ENCODE measurements around the gene LRBA. TPM values are rescaled to one million over a fixed set of nuclear protein-coding genes. Genes with fewer than 3 reads are reported as not detected.

The LRBA gene
- total and polyA plus RNA-seq, 2 of the 4 experiments (the other 2 are of a cell fraction): 10.2 to 51.6 TPM

DNA sequence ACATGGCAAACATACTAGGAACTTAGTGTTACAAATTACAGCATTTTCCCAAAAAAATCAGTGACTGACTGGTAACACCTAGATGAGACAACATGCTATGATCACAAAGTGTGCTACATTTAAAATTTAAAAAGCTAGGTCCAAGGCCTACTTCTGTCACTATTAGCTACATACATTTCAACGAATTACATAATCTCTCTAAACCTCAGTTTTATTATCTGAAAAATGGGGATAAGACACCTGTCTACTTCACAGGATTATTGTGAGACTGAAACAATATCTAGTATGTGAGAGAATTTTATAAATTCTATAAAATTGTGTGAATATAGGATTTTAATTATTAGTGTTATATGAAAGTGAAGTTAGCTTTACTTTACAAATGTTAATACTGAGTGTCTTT is 708.4 kb downstream of the LRBA start:
- Histone ChIP-seq H3K9me1 (ENCODE audit: insufficient read depth, low read length) (peaks cover 5% of the 10 kb centered on the region), H3K9ac (ENCODE audit: low read depth, low read length) (no peak overlapping the region), H2BK5ac (ENCODE audit: low read depth, low read length, poor library complexity, severe bottlenecking) (peak overlapping the region; percentile 78), H3K79me1 (ENCODE audit: low read depth in 1 of 2, low read length in 2 of 2) (peaks cover 0 to 3% of the 10 kb centered on the region in 2 experiments; a peak in 1 of 4 replicates), H3K4ac (ENCODE audit: low read depth, low read length) (peak overlapping the region; percentile 58; the same call in 1 of the 2 replicates), H2BK120ac (ENCODE audit: low read depth, low read length) (peak overlapping the region; percentile 82), H4K5ac (ENCODE audit: low read depth, low read length) (no peak overlapping the region), H3K36me3 (ENCODE audit: control insufficient read depth, insufficient read depth, low read length) (no peaks in the 10 kb centered on the region), H3K4me1 (ENCODE audit: control insufficient read depth, insufficient read depth, low read length) (peaks cover 6% of the 10 kb centered on the region), H3K56ac (ENCODE audit: extremely low read depth, insufficient read depth, low read length) (no peak overlapping the region), H3K27me3 (ENCODE audit: control insufficient read depth, insufficient read depth, low read length) (no peaks in the 10 kb centered on the region), H4K20me1 (ENCODE audit: insufficient read depth, low read length) (no peaks in the 10 kb centered on the region), H2AK9ac (replicated peaks; ENCODE audit: low read depth, low read length, poor library complexity) (no peak overlapping the region), H3K18ac (ENCODE audit: low read depth, low read length) (peak overlapping the region; percentile 39; the same call in 1 of the 2 replicates), H3K4me2 (ENCODE audit: low read depth, low read length) (no peak overlapping the region), H2BK20ac (ENCODE audit: low read depth, low read length) (peak overlapping the region; percentile 75; the same call in 1 of the 2 replicates), H2AFZ (replicated peaks; ENCODE audit: low read length, poor library complexity) (no peak overlapping the region), H3K4me3 (ENCODE audit: insufficient read depth, low read depth, low read length) (no peak overlapping the region), H4K8ac (ENCODE audit: low read depth in 2 of 2, low read length in 2 of 2) (peak overlapping the region in 1 of 2 experiments; percentile 68; a peak in 2 of 4 replicates), H3K9me3 (ENCODE audit: control insufficient read depth, insufficient read depth, low read length) (no peaks in the 10 kb centered on the region), H2AK5ac (ENCODE audit: low read depth, low read length) (no peak overlapping the region), H3K23ac (ENCODE audit: low read depth, low read length) (no peak overlapping the region), H4K91ac (ENCODE audit: insufficient read depth, low read depth, low read length) (no peak overlapping the region; the same call in 1 of the 2 replicates), H3K14ac (replicated peaks; ENCODE audit: low read depth, low read length) (no peak overlapping the region; the same call in 1 of the 2 replicates), H2BK15ac (ENCODE audit: low read depth, low read length) (no peak overlapping the region; the same call in 2 of the 3 replicates), H3K27ac (ENCODE audit: insufficient read depth, low read length) (no peak overlapping the region)
- no peak for ATAC-seq (ENCODE audit: low read depth)
- dilution Hi-C loops (cut with HindIII; ENCODE audit: low sequenced_read_pairs, unreplicated experiment) (no loop called here), intact Hi-C loops (cut with micrococcal nuclease) (no loop called here), in situ Hi-C loops (cut with MboI; ENCODE audit: low sequenced_read_pairs) (no loop called here)
- BruUV-seq (replicated peaks): no TSS peak
- TF ChIP-seq CHD1 (IDR thresholded peaks at IDR 0.05; ENCODE audit: low read depth, low read length): no peak
- no peak for TF ChIP-seq POLR2A (IDR thresholded peaks at IDR 0.05; ENCODE audit: low read depth, low read length)
- no peak for TF ChIP-seq BHLHE40 (IDR thresholded peaks at IDR 0.05; ENCODE audit: low read depth, low read length)
- no peak for TF ChIP-seq RFX5 (IDR thresholded peaks at IDR 0.05; ENCODE audit: low read depth, low read length)
- TF ChIP-seq, protein P1, sequence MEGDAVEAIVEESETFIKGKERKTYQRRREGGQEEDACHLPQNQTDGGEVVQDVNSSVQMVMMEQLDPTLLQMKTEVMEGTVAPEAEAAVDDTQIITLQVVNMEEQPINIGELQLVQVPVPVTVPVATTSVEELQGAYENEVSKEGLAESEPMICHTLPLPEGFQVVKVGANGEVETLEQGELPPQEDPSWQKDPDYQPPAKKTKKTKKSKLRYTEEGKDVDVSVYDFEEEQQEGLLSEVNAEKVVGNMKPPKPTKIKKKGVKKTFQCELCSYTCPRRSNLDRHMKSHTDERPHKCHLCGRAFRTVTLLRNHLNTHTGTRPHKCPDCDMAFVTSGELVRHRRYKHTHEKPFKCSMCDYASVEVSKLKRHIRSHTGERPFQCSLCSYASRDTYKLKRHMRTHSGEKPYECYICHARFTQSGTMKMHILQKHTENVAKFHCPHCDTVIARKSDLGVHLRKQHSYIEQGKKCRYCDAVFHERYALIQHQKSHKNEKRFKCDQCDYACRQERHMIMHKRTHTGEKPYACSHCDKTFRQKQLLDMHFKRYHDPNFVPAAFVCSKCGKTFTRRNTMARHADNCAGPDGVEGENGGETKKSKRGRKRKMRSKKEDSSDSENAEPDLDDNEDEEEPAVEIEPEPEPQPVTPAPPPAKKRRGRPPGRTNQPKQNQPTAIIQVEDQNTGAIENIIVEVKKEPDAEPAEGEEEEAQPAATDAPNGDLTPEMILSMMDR (conservative IDR thresholded peaks at IDR 0.05; ENCODE audit: low read depth, low read length): no peak
- no peak for TF ChIP-seq CEBPB (IDR thresholded peaks at IDR 0.05; ENCODE audit: low read depth, low read length)
- no CpG with 5 or more reads among the region's 1 CpG for WGBS, 2 experiments (ENCODE audit: extremely low coverage in 2 of 2, insufficient read length in 1 of 2)
- ChIA-PET CTCF (interaction anchor here (1.0 kb wide), 1 partner anchor 23 kb away, joined by 3 read pairs; no protein-coding TSS in a partner anchor), POLR2A (ENCODE audit: unreplicated experiment) (interaction anchor here (0.7 kb wide), 1 partner anchor 30 kb away, joined by 3 read pairs; no protein-coding TSS in a partner anchor)
- DNase-seq: no peak
